Small intestine (tissue), 7 donors: ENCODE measurements around the gene RTL10. TPM values are rescaled to one million over a fixed set of nuclear protein-coding genes. Genes with fewer than 3 reads are reported as not detected.

Experiments
- DNase-seq, 2 donors: peaks; one replicate each; pipeline versions ENCODE4 v3.0.0 to v3.0.0-alpha.2; 2013
- FAIRE-seq: peaks from 2 replicates; lab custom pipeline; 2012; peaks lifted over from hg19 to GRCh38; lab: Jason Lieb, UNC
- H3K27ac ChIP-seq, 3 donors: one replicate each; pipeline ENCODE4 v1.5.1; 2013; ENCODE audit warnings: low read length in 2 of 3, mild to moderate bottlenecking in 2 of 3, control low read depth in 1 of 3, inconsistent platforms in 1 of 3, low read depth in 1 of 3, moderate library complexity in 1 of 3
- H3K27me3 ChIP-seq, 3 donors: one replicate each; pipeline ENCODE4 v1.6.1; 2013; ENCODE audit warnings: low read length in 3 of 3, inconsistent platforms in 1 of 3; ENCODE audit not compliant: control insufficient read depth in 3 of 3, insufficient read depth in 3 of 3
- H3K36me3 ChIP-seq, 3 donors: one replicate each; pipeline ENCODE4 v1.6.1; 2013; ENCODE audit warnings: low read length in 3 of 3, inconsistent platforms in 1 of 3, low read depth in 1 of 3, mild to moderate bottlenecking in 1 of 3, moderate library complexity in 1 of 3; ENCODE audit not compliant: control insufficient read depth in 3 of 3, insufficient read depth in 2 of 3
- H3K4me1 ChIP-seq, 3 donors: one replicate each; pipeline ENCODE4 v1.6.1; 2013; ENCODE audit warnings: low read length in 2 of 3, inconsistent platforms in 1 of 3, low read depth in 1 of 3, mild to moderate bottlenecking in 1 of 3, moderate library complexity in 1 of 3; ENCODE audit not compliant: control insufficient read depth in 3 of 3, insufficient read depth in 2 of 3
- H3K4me3 ChIP-seq, 3 donors: one replicate each; pipeline ENCODE4 v1.5.1; 2013; ENCODE audit warnings: low read length in 3 of 3, control low read depth in 1 of 3, inconsistent platforms in 1 of 3, low read depth in 1 of 3, mild to moderate bottlenecking in 1 of 3, moderate library complexity in 1 of 3
- H3K9me3 ChIP-seq, 2 donors: one replicate each; pipeline ENCODE4 v1.6.1; 2013; ENCODE audit warnings: low read depth in 1 of 2, low read length in 1 of 2; ENCODE audit not compliant: control insufficient read depth in 2 of 2, insufficient read depth in 1 of 2
- WGBS, 3 donors: extraction: QIAGEN DNeasy Blood & Tissue Kit; methylation state at CpG; one replicate each; pipeline ENCODE4 v1.1.7; 2013; 5-methylcytosine and 5-hydroxymethylcytosine counted together
- polyA plus RNA-seq, 4 donors: library from polyadenylated mRNA; stranded (reverse) in 3 of 4; unstranded in 1 of 4; fragments of 200-250 nt in 3 of 4; fragments of 120-200 nt in 1 of 4; gene quantifications; one replicate each; pipeline versions ENCODE4 v1.2.1 to v1.2.3, GENCODE V29; 2013
- donor health status: healthy with polysubstance abuse.
- donor health status: control.
- donor health status: control.
- donor health status: Bipolar disorder and iron deficiency.
- donor health status: healthy.

RTL10 gene
- polyA plus RNA-seq, 4 donors = 9.7 to 30.6 (median 22.3) TPM

DNA sequence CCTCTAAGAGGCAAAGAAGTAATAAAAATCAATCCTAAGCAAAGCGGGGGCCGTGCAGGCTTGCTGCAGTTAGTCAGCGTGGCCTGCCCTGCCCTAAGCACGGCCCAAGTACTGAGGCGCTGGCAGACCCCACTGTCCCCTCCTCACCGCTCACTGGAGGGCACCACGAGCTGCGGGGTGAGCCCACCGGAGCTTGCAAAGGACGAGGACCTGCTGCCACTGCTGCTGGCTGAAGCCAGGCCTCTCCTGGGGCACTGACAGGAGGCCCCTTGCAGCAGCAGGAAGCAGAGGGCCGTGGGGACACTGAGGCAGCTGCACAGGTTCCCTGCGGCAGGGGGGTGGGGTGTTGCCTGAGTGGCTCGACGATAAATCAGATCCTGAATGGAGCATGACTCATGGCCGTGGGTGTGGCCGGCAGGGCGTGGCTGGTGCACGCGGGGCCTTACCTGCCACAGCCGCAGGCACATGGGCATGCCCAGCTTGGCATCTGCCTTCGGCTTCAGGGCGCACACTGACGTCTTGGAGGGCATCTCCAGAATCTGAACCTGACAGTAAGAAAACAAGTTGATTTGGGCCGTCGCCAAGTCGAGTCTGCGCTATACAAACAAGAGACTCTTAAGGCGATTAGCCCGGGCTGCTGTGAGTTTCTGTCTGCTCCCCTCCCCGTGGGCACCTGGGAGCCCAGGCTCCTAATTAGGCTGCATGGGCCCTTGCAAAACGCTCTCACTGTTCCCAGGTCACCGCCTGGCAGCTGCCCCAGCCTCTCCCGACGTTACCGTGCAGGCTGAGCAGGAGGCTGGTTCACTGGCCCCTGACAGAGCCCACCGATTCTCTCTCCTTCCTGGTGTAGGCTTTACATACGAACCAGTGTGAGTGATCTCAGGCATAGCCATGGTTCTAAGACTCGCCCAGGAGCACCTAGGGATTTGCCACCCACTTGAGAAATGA, 48.2 kb downstream of the RTL10 start:
- Histone ChIP-seq H3K4me1 (peaks cover 0 to 8% (median 0%) of the 10 kb centered on the region in 3 donors), H3K9me3 (no peaks in the 10 kb centered on the region), H3K4me3 (no peak overlapping the region), H3K27me3 (no peaks in the 10 kb centered on the region), H3K36me3 (peaks cover 0 to 15% (median 0%) of the 10 kb centered on the region in 3 donors), H3K27ac (no peak overlapping the region)
- DNase-seq (peak; percentile 66 to 91), FAIRE-seq (no peak)
- WGBS, 3 donors = 29 to 62% (median 47%) methylated on average over 37 to 38 of the region's 38 CpGs

DNA sequence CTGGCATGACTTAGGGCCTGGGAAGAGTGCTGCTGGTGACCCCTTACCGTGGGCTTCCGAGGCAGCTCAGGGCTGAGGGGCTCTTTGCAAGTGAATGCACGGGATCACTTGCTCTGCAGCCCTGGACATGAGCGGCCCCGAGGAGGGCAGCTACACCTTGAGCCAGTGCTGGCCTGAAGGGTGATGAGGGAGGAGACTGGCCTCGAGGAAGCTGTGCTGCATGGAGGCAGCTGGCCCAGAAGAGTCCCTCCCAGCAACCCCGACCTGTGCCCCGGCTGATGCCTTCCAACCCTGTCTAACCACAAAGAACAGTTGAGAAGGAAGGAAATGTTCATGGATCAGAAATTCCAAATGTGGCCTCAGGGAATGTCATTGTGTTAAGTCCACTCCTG, 48.9 kb downstream of the RTL10 start:
- peaks cover 0 to 18% (median 0%) of the 10 kb centered on the region in 3 donors for H3K36me3 ChIP-seq
- DNase-seq (no peak), FAIRE-seq (no peak)
- H3K4me1 ChIP-seq = peaks cover 0 to 8% (median 0%) of the 10 kb centered on the region in 3 donors
- H3K4me3 ChIP-seq = no peak overlapping the region
- 70 to 82% (median 74%) methylated on average over 8 of the region's 8 CpGs for WGBS, 3 donors
- no peaks in the 10 kb centered on the region for H3K9me3 ChIP-seq
- H3K27me3 ChIP-seq = no peaks in the 10 kb centered on the region
- H3K27ac ChIP-seq = no peak overlapping the region

Other genes with a start within 250 kb of the RTL10 start
- 10 to 100 TPM in 1 of 4 donors, 1 to 10 TPM in 3; 2.2 to 10.2 (median 6.1) TPM for gene SEPTIN5, start 140.4 kb downstream of the RTL10 start, polyA plus RNA-seq
- 1 to 10 TPM in 3 of 4 donors, under 1 TPM in 1; 0.67 to 2.0 (median 1.3) TPM for gene GP1BB, start 131.3 kb downstream of the RTL10 start, polyA plus RNA-seq
- gene TBX1, start 94.1 kb downstream of the RTL10 start, polyA plus RNA-seq = 1 to 10 TPM in 3 of 4 donors, not detected in 1; 1.1 to 4.8 (median 1.3) TPM
- gene GNB1L, start within 50 bp of the RTL10 start, polyA plus RNA-seq = 10 to 100 TPM in 2 of 4 donors, 1 to 10 TPM in 2; 4.0 to 18.9 (median 9.8) TPM
- gene COMT, start 86.9 kb upstream of the RTL10 start, polyA plus RNA-seq = 100 to 1,000 TPM in 3 of 4 donors, 10 to 100 TPM in 1; 57.8 to 236 (median 135) TPM
- 10 to 100 TPM; 16.8 to 43.8 (median 29.5) TPM for gene TXNRD2, start 86.9 kb upstream of the RTL10 start, polyA plus RNA-seq
- 10 to 100 TPM in 2 of 4 donors, 1 to 10 TPM in 2; 2.2 to 17.9 (median 7.3) TPM for gene ARVCF, start 161.9 kb upstream of the RTL10 start, polyA plus RNA-seq
- gene TANGO2, start 166.2 kb upstream of the RTL10 start, polyA plus RNA-seq = 10 to 100 TPM; 16.5 to 23.3 (median 20.9) TPM
- gene DGCR8, start 225.4 kb upstream of the RTL10 start, polyA plus RNA-seq = 10 to 100 TPM; 17.0 to 31.0 (median 17.7) TPM